Astrocyte of the cerebellum (primary cell): ENCODE data around the gene TBC1D21.
A peak's percentile ranks its signal among the peaks of the same experiment; 100 is the strongest.

Source experiments
- DNase-seq: peaks from one replicate; pipeline ENCODE4 v3.0.0-alpha.2; 2011; ENCODE audit warnings: low read depth
- H3K4me3 ChIP-seq: 2 replicates; pipeline ENCODE4 v1.5.1; 2011; ENCODE audit warnings: mild to moderate bottlenecking, low read depth, low read length, moderate library complexity
- in situ Hi-C: cut with HindIII; loops from 2 replicates; pipeline ENCODE4 v1.10.0; 2017; ENCODE audit warnings: low sequenced_read_pairs
- TF ChIP-seq, protein P1 (sequence below): IDR thresholded peaks from 2 replicates; pipeline ENCODE4 v1.5.1; 2012; ENCODE audit warnings: low read length, low read depth, moderate library complexity, mild to moderate bottlenecking; ENCODE audit errors: missing control alignments

The TBC1D21 gene

DNA sequence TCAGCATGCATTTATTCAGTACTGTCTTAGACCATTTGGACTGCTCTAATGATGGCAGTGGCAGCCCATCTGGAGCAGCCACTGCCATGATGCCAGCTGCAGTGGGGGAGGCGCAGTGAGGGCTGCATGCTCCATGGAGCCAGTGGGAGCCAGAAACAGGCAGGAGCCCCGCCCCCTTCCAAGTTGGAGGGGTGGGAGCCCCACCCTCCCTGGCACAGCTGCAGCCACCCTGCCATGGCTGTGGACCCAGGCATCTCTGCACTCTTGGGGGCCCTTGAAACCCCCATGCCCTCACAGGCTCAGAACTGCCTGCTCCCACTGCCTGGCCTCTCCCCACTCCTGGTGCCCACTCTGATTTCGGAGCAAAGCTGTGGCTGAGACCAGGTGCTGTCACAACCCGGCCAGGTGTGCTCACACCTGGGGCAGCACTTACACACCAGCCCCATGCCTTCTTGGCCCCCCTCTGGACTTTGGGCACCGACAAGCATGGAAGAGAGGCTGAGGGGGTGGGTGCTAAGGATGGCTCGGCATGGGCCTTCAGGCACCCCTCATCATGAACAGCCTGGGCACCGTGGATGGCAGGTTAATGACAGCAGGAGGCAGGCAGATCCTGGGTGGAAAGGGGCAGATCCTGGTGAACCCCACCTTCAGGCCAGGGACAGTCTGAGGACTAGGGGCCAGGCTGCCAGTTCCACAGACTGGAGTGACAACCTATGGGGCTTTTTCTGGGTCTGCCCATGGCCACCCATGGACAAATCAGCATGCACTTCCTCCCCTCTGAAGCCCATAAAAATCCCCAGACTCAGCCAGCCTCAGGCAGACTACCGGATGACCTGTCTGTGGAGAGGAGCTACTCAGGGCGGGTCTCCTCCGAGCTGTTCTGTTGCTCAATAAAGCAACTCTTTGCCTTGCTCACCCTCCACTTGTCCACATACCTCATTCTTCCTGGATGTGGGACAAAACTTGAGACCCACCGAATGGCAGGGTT, 18.3 kb downstream of the TBC1D21 start:
- TF ChIP-seq, protein P1, sequence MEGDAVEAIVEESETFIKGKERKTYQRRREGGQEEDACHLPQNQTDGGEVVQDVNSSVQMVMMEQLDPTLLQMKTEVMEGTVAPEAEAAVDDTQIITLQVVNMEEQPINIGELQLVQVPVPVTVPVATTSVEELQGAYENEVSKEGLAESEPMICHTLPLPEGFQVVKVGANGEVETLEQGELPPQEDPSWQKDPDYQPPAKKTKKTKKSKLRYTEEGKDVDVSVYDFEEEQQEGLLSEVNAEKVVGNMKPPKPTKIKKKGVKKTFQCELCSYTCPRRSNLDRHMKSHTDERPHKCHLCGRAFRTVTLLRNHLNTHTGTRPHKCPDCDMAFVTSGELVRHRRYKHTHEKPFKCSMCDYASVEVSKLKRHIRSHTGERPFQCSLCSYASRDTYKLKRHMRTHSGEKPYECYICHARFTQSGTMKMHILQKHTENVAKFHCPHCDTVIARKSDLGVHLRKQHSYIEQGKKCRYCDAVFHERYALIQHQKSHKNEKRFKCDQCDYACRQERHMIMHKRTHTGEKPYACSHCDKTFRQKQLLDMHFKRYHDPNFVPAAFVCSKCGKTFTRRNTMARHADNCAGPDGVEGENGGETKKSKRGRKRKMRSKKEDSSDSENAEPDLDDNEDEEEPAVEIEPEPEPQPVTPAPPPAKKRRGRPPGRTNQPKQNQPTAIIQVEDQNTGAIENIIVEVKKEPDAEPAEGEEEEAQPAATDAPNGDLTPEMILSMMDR: no peak
- in situ Hi-C loops: no loop called here
- DNase-seq: no peak

DNA sequence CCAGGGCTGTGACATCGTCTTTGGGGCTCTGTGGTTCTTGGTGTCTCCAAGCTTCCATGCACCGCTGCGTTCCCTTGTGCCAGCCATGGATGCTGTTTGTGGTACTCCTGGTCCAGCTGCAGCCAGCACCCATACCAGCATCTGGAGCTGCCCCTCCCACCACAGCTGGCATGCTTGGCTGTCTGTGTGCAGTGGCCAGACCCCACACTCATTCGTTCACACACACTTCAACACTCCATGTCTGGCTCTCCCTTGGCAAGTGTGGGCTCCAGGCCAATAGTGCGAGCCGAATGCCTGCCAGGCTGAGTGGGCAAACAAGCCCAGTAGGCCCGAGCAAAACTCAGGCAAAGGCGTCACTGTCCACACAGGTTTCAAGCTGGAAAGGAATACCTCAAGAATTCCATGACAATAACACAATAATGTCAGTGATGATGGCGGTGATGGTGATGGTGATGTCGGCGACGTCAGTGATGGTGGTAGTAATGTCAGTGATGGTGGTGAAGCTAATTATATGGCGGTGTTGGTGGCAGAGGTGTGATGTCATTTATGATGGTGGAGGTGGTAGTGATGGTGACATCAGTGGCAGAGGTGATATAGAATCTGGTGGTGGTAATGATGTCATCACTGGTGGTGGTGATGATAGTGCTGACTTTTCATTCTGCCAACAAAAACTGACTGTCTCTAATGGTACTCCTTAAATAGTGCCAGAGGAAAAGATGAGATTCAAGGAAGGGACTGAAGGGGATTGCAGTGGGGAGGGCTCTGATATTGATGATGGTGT, 19.3 kb downstream of the TBC1D21 start:
- no peak overlapping the region for H3K4me3 ChIP-seq
- TF ChIP-seq, protein P1: no peak
- in situ Hi-C loops: no loop called here
- DNase-seq: no peak

More for the DNA sequence above, 18.3 kb downstream of the TBC1D21 start:
- no peak overlapping the region for H3K4me3 ChIP-seq

DNA sequence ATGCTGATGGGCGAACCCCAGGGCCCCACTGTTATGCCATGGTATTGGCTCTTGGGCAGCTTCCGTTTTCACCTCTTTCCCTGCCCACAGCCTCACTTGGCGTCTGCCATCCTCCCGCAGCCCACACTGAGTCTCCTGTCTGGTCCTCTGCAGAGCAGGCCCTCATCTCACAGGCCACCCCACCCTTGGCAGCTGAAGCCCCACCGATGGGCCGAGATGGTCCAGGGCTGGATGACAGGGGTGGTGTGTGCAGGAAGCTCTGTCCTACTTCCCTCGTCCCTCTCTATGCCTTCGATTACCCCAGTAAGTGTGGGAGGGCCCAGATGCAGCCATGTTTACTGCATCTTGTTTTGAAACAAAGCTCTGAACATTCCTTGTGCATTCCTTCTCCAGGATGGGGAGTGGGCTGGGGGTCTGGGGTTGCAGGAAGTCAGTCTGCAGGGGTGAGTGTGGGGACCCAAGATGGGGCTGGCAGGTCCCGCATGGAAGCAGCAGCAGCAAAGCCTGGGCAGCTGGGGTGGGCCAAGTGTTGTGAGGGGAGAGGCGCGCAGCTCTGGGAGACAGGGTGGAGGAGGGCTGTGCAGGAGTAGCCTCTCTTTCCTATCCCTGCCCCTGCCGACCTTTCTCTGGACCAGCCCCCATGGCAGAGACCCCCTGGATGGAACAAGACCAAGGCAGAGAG, 20.9 kb downstream of the TBC1D21 start:
- TF ChIP-seq, protein P1: no peak
- in situ Hi-C loops: no loop called here
- H3K4me3 ChIP-seq: no peak overlapping the region
- no peak for DNase-seq

DNA sequence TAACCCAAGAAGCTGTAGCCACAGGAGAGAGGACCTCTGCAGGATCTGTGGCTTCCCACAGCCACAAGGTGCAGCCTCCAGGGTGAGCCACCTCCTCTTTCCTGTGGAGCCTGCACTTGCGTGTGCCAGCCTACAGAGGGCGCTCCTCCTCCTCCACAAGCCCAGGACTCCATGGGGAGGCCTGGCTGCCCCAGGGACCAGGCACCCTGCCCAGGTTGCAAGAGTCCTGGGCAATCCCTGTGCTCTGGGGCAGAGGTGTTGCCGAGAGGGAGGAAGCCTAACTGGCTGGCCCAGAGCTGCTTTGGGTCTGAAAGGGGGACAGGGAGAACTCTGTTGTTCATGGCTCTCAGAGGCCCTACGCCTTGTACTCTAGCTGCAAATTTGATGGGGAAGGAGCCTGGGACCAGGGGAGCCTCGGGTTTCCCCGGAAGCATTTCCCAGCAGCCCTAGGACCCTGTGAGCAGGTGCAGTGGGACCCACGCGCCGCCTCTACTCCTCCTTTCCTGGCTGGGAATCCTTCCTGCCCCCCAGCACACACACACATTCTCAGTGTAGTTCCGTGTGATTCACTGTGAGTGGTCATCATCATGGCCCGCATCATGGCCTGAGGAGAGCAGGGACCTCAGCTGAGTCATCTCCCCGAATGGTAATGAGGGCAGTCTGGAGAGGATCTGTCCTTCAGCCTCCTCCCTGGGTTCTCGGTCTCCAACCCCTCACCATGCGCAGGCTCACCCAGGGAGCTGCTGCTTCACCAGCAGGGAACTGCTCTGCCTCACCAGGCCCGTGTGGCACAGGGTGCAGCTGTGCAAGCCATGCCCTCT, 24.3 kb downstream of the TBC1D21 start:
- in situ Hi-C loops: no loop called here
- H3K4me3 ChIP-seq: no peak overlapping the region
- TF ChIP-seq, protein P1: peak; percentile 99
- DNase-seq: peak; percentile 61

DNA sequence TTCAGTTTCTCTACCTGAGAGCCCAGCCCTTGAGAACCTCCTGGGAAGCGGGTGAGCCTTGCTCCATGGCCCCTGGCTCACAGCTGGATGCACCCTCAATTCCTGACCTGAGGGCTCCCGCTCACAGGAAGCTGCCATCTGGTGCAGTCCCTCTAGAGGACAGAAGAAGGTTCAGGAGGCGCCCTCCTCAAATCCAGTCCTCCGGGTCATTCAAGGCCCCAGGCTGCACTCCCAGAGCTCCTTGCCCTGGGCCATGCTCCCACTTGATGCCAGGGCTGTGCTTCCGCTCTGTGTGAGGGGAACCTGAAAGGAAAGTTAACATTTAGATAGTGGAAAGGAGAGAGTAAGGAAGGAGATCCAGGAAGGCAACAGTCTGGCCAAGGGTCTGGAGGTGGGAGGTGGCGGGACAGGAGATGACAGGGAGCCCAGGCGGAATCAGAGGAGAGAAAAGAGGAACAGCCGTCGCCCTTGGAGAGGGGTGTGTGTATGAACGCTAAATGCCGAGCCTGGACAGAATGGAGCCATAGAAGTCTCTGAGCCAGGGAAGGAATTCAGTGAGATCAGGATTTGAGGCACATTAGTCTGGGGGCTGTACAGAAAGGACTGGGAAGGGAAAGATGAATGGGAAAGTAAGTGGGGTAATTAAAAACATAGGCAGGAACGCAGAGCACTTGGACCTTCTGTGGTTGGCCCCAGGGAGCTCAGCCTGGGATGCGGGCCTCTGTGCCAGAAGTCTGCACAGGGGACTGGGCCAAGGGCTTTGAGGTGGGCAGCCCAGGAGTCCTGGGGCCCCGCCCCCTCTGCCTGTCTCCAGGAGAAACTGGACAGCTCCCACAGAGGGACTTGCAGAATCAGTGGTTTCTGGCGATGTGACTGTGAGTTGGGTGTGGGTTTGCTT, 26.1 kb downstream of the TBC1D21 start:
- H3K4me3 ChIP-seq: no peak overlapping the region
- in situ Hi-C loops: no loop called here
- TF ChIP-seq, protein P1: no peak
- DNase-seq: peak; percentile 69
